G401.6 (cell line): ENCODE measurements around the gene RNF31.
A peak's percentile ranks its signal among the peaks of the same experiment; 100 is the strongest.
"Not testable (repeated sequence)": the region's sequence is repeated elsewhere in the genome, so short reads cannot be mapped to it uniquely, and the experiment has no call there.

Source experiments
- FAIRE-seq: peaks from 2 replicates; lab custom pipeline; 2012; peaks lifted over from hg19 to GRCh38; lab: Jason Lieb, UNC

The RNF31 gene

GRCh38 chr14:24184104-24184970 lies 37.0 kb downstream of the RNF31 start:
- FAIRE-seq = no peak

GRCh38 chr14:24185026-24185425 lies 37.7 kb downstream of the RNF31 start:
- no peak for FAIRE-seq

GRCh38 chr14:24185741-24186140 lies 38.4 kb downstream of the RNF31 start:
- no peak for FAIRE-seq

DNA sequence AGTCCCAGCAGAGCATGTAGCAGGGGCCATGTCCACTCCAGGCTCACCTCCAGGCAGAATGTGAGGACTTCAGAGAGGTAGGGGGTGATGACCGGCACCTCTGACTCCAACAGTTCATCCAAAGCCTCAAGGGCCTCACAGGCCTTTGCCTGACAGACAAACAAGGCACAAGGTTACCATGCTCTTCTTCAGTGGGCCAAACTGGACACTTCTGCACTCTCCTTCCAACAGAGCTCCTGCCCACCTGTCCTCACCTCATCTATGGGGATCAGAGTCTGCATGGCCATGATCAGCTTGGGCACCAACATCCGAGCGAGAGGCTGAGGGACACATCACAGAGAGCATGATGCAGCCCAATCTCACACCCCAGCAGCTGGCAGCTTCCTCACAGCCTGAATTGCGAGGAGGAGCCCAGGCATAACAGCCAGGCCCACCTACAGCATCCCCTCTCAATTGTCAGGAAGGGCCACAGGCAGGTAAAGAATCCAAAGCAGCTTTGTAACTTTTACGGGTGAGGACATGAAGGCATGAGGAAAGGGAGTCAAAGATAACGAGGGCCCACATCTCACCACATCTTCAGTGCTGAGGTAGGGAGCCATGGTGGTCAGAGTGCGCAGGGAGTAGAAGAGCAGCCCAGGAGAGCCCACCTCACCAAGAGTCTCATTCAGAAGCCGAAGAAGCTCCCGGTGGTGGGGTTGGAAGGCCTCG lies 39.7 kb downstream of the RNF31 start:
- FAIRE-seq = no peak

GRCh38 chr14:24187539-24187915 lies 40.2 kb downstream of the RNF31 start:
- FAIRE-seq = no peak

GRCh38 chr14:24188251-24189058 lies 41.2 kb downstream of the RNF31 start, which contains the start of gene IPO4:
Gene IPO4, minus strand, starts transcription at chr14:24188816. Its CDS starts 29 bp downstream, at chr14:24188787.
- FAIRE-seq = peak; percentile 67

DNA sequence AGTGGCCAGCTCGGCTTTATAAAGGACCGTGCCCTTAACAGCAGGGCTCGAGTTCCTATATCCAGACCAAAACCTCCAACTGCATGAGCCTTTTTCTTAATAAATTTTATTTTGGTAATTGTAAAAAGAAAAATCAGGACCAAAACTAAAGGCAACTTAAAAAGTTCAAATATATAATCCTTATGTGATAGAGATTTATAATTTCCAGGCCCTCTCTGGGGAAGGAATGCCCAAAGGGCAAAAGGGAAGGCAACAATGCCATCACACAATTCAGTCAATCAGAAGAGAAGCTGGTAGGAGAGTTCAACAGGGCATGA lies 41.7 kb downstream of the RNF31 start:
- FAIRE-seq = no peak

- FAIRE-seq = no peak
Measured at GRCh38 chr14:24189460-24189859, 42.2 kb downstream of the RNF31 start.

GRCh38 chr14:24190416-24190815 lies 43.1 kb downstream of the RNF31 start:
- no peak for FAIRE-seq

- FAIRE-seq = no peak
Measured at GRCh38 chr14:24192933-24193332, 45.6 kb downstream of the RNF31 start.

DNA sequence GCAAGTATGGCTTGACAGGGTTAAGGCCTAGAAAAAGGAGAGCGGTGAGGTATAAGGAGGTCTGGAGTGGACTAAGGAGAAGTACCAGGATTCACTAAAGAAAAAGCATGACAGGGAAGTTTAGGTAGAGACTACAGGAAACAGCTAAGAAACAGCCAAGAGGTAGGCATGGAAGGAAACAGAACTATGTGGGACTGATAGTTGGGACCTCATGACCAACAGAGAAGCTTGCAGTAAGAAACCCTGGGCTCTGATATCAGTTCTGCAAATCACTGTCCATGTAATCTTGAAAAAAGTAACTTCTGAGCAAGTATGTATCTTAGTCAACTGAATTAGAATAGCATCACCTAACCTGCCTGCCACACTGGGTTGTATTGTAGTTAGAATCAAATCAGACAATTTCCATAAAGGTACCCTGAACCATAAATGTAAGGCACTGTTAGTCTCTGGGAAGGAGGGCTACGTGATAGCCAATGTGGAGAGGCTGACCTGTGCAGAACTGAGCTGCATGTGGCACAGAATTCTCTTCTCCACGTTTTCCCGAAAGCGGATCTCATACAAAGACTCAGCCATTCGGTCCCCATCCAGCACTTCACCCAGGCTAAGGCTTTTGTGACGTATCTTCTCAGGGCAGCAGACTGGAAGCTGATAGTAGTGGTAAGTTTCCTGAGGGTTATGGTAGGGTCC lies 47.0 kb downstream of the RNF31 start:
- no peak for FAIRE-seq

GRCh38 chr14:24194873-24195185 lies 47.5 kb downstream of the RNF31 start:
- no peak for FAIRE-seq

- FAIRE-seq = no peak
Measured at GRCh38 chr14:24195186-24196070, 48.1 kb downstream of the RNF31 start, which contains the start of gene TM9SF1. Gene TM9SF1, minus strand, starts transcription at chr14:24195441. Its CDS starts 422 bp downstream, at chr14:24195019.

GRCh38 chr14:24196071-24197055 lies 49.1 kb downstream of the RNF31 start:
- no peak for FAIRE-seq

DNA sequence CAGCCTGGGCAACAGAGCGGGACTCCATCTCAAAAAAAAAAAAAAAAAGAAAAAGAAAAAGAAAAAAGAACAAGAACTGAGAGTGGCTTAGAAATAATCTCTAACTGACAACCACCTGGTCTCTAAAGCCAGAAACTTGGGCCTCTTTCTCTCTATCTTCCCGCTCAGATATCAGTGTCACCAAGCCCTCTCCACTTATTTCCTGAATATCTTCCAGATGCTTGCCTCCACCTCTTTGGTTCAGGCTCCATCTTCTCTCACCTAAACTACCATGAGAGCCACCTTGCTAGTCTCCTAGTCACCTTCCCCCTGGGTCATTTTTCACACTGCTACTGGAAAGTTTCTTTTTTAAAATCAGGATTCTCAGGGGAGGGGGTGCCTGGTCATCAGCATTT lies 49.8 kb downstream of the RNF31 start:
- no peak for FAIRE-seq

DNA sequence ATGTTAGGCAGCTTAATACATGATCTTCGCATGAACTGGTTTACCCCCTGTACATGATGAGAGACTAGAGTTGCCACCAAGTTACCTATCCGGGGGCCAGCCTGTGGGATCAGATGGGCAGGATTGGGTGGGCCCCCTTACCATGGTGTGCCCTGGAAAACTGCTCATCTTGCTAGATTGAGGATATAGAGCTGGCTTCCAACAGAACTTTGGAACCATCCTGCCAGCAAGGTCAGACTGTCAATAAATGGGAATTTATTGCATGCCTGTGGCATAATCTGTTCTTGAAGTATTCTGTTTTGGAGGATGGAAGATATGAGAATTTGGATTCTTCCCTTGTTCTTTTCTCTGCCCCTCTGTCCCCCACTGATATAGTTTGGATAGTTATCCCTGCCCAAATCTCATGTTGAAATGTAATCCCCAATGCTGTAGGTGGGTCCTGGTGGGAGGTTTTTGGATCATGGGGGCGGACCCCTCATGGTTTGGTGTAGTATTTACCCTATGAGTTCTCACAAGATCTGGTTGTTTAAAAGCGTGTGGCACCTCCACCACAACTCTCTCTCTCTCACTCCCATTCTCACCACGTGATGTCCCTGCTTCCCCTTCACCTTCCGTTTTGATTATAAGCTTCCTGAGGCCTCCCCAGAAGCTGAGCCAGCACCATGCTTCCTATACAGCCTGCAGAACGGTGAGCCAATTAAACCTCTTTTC lies 51.7 kb downstream of the RNF31 start:
- FAIRE-seq = no peak

- not testable (repeated sequence) for FAIRE-seq
Measured at GRCh38 chr14:24202538-24202937, 55.2 kb downstream of the RNF31 start.

- FAIRE-seq = not testable (repeated sequence)
Measured at GRCh38 chr14:24203249-24203886, 56.1 kb downstream of the RNF31 start.
